NCI-H128 (cell line): ENCODE measurements around the gene SERPINB6.
"Not testable (repeated sequence)": the region's sequence is repeated elsewhere in the genome, so short reads cannot be mapped to it uniquely, and the experiment has no call there.

Source experiments
- DNase-seq: peaks from one replicate; lab custom pipeline; 2025; ENCODE audit not compliant: unreplicated experiment; lab: John Stamatoyannopoulos, UW

Gene SERPINB6

DNA sequence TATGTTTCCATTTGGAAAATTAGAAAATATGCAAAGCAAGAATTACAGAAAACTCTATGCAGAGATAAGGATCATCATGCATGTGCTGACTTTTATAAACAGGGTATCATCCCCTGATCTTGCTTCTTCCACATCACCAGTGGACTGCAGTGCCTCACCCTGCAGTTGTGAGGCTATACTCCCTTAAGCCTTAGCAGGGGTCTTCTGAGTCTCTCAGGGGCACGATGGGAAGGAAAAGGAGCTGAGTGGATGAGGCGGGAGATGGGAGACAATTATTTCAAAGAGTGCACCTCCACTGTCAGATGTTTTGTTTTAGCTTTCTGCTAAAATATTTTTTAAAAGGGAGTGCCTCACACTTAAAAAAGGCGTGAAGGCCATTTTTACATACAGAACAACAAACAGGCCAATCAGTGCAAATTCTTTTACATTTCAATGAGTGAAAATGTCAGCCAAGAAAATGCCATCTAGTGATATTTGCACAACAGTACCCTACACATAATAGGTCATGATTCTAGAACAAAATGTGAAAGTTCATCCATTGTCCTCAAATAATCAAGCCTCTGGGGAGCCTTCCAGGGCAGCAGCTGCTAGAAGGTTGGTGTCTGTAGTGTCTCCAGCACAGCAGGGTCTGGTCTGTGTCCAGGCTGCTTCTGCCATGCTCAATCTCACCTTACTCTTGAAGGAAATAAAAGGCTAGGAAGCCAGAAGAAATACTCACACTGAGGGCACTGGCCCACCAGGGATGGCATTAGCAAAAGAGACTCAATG lies 55.0 kb downstream of the SERPINB6 start:
- no peak for DNase-seq

DNA sequence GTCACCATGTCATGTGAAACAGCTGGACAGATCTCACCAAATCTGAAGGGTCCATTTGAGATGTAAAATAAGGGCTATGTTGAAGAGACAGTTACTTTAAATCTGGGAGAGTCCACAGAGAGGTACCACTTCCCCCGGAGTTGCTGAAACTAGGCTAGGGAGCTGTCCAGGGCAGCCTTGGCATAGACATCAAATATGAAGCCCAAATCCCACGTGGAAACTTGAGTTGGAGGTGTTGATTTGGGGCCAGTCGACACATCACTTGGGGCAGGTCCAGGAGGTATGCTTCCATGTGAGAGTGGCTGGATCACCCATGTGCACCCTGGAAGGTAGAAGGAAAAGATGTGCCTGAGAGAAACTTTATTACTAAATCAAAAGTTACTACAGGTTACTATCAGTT lies 56.2 kb downstream of the SERPINB6 start:
- no peak for DNase-seq

DNA sequence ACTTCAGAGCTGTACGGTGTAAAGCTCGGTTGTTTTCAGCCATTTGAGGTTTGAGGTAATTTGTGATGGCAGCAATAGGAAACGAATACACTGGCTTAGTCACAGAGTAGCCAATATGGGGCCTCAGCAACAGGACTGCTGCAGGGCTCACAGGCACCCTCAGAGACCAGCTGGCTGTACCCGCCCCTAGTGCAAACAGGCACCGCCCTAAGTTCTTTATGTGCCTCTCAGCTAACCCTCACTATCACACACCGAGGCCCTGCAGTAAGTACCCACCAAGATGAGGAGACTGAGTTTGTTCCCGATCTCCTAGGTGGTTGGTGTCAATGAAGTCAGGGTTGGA lies 57.1 kb downstream of the SERPINB6 start:
- no peak for DNase-seq

DNA sequence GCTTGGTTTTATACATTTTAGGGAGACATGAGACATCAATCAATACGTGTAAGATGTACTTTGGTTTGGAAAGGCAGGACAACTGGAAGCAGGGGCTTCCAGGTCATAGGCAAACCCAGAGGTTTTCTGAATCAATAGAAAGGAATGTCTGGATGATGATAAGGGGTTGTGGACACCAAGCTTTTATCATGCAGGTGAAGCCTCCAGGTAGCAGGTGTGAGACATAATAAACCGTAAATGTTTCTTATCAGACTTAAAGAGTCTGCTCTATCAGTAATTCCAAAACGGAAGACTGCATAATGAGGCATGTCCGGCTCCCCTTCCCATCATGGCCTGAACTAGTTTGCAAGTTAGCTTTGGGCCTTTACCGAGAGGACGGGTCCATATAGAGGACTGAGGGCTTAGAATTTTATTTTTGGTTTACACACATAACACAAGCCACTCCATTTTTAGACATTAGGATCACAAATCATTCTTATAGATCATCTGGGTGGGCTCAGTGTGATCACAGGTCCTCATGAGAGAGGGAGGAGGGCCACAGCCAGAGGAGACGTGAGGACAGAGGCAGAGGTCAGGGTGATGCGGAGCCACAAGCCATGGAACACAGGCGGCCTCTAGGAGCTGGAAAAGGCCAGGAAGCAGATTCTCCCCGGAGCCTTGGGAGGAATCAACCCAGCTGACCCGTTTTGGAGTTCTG lies 57.6 kb downstream of the SERPINB6 start:
- DNase-seq = no peak

DNA sequence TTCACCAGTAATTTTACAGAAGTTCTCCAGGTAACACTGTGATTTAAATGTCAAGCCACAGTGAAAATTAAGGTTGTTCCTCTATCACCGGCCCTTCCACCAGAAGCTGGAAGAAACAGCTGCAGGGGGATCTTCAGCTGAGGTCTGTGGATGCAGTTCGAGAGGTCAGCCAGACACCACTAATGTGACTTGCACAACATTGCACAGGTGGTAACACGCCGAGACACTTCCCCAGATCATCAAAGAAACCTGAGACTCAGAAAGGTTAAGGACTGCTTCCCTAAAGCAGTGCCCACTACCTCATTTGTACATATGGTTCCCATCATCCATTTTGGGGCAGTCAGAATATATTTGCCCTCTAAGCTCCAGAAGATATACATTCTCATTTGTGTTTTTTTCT lies 60.2 kb downstream of the SERPINB6 start:
- no peak for DNase-seq

DNA sequence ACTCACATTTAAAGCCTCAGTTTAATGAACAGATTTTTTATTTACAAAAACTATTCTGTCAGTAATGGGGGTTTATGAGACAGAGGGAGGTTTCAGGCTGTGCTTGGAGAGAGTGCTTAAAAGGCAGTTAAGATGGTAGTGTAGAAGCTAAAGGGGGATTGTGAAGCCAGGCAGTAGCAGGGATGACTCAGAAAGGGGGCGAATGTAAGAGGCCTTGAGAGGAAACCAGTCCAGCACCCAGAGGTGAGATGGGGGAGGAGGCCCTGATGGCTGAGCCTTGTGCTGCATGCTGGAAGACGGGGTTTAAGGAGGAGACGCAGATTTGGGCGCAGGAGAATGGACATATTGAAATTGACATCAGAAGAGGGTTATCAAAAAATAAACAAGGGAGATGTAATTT lies 61.6 kb downstream of the SERPINB6 start:
- DNase-seq = no peak

DNA sequence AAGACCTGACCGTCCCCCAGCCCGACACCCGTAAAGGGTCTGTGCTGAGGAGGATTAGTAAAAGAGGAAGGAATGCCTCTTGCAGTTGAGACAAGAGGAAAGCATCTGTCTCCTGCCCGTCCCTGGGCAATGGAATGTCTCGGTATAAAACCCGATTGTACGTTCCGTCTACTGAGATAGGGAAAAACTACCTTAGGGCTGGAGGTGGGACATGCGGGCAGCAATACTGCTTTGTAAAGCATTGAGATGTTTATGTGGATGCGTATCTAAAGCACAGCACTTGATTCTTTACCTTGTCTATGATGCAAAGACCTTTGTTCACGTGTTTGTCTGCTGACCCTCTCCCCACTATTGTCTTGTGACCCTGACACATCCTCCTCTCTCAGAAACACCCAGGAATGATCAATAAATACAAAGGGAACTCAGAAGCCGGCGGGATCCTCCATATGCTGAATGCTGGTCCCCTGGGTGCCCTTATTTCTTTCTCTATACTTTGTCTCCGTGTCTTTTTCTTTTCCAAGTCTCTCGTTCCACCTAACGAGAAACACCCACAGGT lies 62.2 kb downstream of the SERPINB6 start:
- DNase-seq = not testable (repeated sequence)

DNA sequence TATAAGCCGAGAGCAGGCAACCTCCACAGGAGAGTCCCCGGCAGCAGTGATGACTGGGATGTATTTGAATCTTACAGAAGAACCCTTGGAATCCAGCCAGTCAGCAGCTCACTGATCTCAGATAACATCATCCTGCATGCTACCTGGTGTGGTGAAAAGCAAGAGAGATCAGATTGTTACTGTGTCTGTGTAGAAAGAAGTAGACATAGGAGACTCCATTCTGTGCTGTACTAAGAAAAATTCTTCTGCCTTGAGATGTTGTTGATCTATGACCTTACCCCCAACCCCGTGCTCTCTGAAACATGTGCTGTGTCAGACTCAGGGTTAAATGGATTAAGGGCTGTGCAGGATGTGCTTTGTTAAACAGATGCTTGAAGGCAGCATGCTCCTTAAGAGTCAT lies 62.9 kb downstream of the SERPINB6 start:
- not testable (repeated sequence) for DNase-seq

DNA sequence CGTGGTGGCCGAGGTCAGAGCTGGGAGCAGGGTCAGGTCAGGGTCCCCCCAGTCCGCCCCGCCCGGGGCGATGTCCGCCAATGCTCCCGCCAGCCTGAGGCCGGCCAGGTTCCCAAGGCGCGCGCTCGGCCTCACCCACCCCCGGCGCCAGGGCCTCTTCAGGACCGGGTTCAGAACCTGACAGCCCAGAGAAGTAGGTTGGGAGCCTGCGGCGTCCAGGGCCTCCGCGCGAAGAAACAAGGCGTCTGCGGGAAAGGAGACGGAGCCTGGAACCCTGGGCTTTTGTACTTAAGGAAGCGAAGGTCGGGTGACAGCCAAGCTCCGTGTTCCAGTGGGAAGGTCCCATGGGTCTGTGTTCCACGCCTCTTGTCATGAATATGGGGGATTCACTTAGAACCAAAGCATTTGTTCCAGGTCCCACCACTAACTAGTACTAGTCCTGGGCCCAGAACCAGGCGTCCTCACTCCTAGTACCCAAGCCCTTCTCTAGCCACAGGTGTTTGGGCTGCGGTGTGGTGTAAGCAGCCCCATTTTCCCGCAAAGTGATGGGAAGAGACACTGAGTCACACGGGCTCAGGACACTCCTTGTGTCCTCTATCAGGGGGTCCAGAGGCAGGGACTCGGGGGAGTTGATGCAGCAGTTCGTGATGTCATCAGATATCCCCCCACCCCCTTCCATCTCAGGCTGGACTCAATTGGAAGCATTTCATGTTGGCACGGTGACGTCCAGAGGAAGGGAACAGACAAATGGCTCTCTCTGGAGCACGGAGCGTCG lies 67.8 kb downstream of the SERPINB6 start:
- DNase-seq = not testable (repeated sequence)

DNA sequence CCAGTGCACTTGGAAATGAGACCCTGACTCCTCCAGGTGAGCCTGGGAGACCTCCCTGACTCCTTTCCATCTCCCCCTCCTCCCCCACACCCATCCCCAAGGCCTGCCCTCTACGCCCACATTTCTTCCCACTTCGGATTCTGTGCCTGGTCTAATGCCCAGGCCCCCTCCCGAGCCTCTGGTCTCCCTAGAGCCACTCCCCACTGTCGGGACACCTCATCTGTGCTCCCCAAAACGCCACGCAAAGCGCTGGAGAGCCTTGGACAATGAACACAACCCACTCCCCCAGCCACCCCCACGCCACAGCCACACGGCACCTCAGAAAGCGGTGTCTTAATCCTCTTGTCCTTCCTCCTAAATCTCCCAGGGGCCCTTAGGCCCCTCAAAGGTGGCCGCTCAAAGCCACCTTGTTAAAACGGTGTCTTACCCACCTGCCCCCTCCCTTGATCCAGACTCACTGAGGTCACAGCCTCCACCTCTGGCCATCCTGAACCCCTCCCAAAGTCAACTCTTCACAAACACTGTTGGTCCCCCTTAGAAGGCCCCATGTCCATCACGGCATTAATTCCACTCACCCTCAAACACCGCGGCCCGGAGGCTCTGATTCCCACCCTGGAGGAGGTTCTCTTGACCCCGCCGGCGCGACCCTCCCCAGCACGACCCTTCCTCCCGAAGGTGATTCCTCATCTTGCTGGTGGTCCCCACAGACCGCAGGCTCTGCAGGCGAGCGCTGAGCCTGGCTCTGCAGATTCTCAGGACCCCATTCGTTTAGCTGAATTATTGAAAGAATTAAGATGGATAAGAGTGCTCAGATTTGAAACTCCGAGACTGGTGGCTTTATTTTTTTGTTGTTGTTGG lies 69.5 kb downstream of the SERPINB6 start:
- not testable (repeated sequence) for DNase-seq

DNA sequence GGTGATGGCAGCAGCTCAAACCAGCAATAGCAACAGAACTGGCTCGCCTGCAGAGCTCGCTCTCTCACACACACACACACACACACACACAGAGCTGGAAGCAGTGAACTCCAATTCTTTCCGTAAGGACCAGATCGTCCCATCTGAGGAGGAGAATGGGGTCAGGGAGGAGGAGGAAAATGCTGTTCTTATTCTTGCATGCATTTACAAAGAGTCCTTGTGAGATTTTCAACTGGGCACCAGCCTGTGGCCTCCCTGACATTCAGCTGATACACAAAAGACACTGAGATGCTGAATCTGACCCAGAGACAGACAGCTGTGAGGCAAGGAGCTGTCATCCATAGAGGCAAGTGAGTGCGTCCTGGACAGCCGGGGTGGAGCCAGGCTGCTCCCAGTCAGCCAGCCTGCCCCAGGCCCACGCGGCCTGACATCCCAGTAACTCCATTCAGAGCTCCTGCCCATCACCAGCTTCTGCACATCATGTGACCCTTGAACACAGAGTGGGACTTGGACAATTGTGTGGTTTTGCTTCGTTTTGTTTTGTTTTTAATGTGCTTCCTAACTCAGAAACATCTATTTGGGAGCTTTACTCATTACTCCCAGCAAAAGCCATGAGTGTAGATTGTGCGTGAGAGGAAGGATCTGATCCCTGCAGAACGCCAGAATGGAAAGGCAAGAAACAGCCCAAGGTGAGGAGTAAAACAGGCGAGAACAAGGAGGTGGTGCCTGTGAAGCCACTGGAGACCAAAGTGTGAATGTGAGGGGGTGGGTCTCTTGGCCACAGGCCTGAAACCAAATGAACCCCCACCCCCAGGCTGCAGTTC lies 70.3 kb downstream of the SERPINB6 start:
- DNase-seq = no peak

DNA sequence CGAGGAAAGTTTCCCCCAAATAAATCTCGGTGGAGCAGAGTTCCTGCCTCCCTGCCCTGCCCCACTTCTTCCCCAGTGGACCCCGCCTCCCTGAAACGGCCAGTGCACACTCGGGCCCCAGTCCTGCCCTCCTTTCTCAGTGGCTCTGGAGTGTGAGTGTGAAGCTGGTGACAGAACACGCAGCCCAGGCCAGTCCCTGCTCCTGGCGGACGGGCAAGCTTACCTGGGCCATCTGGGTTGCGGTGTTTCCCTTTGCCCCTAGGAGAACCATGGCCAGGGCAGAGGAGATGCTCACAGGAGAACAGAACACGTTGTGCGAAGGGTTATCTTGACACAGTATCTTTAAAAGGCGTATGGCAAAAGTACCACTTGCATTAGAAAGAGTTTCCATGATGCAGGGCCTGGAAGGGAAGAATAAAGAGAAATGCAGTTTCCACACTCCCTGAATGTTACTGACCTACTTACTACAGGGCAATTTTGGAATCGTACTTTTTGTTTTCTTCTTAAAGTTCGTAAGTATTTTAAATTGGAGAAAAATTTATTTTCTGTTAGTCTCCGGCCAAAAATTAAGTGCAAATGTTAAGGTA lies 71.1 kb downstream of the SERPINB6 start:
- no peak for DNase-seq

DNA sequence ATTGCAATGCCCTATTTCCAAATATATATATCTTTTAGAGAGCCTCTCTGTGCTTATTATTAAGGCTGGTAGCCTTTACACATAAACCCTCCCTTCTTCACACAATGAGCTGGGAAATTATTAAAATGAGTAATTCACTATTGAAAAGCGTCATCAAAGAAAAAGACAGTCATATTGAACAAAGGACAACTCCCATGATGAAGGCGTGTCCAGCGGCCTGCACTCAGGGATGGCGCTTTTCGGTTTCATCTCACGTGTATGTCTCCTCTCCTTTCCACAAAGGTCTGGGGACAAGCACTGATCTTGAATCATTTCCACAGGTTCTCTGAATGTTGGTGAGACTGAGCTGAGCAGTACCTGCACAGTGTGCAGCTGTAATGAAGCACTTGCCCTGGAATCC lies 71.8 kb downstream of the SERPINB6 start:
- DNase-seq = no peak
